Mesenchymal stem cell (in vitro differentiated cells and primary cell): ENCODE measurements around the gene BBX.

ENCODE experiments used
- DNase-seq: peaks from one replicate; pipeline ENCODE4 v3.0.0-alpha.2; 2013
- H2AFZ ChIP-seq: one replicate; pipeline ENCODE4 v1.6.1; 2013; ENCODE audit warnings: low read depth, mild to moderate bottlenecking, control low read depth, inconsistent platforms, low read length, moderate library complexity
- H2AK5ac ChIP-seq: 2 replicates; pipeline ENCODE4 v1.6.1; 2013; ENCODE audit warnings: low read length, moderate library complexity, mild to moderate bottlenecking, inconsistent platforms; ENCODE audit not compliant: severe bottlenecking
- H2BK120ac ChIP-seq: one replicate; pipeline ENCODE4 v1.6.1; 2013; ENCODE audit warnings: low read depth, mild to moderate bottlenecking, inconsistent platforms, low read length, moderate library complexity
- H2BK12ac ChIP-seq, 2 experiments: one replicate each; pipeline ENCODE4 v1.6.1; 2013; ENCODE audit warnings: inconsistent platforms in 2 of 2, low read length in 2 of 2, mild to moderate bottlenecking in 2 of 2, moderate library complexity in 2 of 2, control low read depth in 1 of 2
- H2BK15ac ChIP-seq: one replicate; pipeline ENCODE4 v1.6.1; 2013; ENCODE audit warnings: mild to moderate bottlenecking, low read depth, inconsistent platforms; ENCODE audit not compliant: poor library complexity, severe bottlenecking
- H2BK5ac ChIP-seq: 2 replicates; pipeline ENCODE4 v1.6.1; 2013; ENCODE audit warnings: low read depth, mild to moderate bottlenecking, low read length, control low read depth, inconsistent platforms; ENCODE audit not compliant: poor library complexity, severe bottlenecking
- H3K14ac ChIP-seq, 2 experiments: one replicate each; pipeline ENCODE4 v1.6.1; 2013; ENCODE audit warnings: inconsistent platforms in 2 of 2, low read length in 2 of 2, control low read depth in 1 of 2, mild to moderate bottlenecking in 1 of 2, moderate library complexity in 1 of 2
- H3K18ac ChIP-seq, 2 experiments: one replicate each; pipeline ENCODE4 v1.6.1; 2013; ENCODE audit warnings: inconsistent platforms in 2 of 2, low read length in 2 of 2, control low read depth in 1 of 2, low read depth in 1 of 2, mild to moderate bottlenecking in 1 of 2
- H3K23ac ChIP-seq, 2 experiments: one replicate each; pipeline ENCODE4 v1.6.1; 2013; ENCODE audit warnings: inconsistent platforms in 2 of 2, low read length in 2 of 2, mild to moderate bottlenecking in 2 of 2, moderate library complexity in 2 of 2, control low read depth in 1 of 2
- H3K27ac ChIP-seq: 2 replicates; pipeline ENCODE4 v1.5.1; 2013; ENCODE audit warnings: mild to moderate bottlenecking, moderate library complexity, low read length, control low read depth, inconsistent platforms; ENCODE audit not compliant: poor library complexity, severe bottlenecking
- H3K27me3 ChIP-seq, 2 experiments: 2 replicates each; pipeline versions ENCODE4 v1.6.1 to v1.7.0; 2013; ENCODE audit warnings: low read length in 2 of 2, mild to moderate bottlenecking in 2 of 2, moderate library complexity in 2 of 2, control low read depth in 1 of 2, inconsistent platforms in 1 of 2; ENCODE audit not compliant: control insufficient read depth in 1 of 2, insufficient read depth in 1 of 2
- H3K36me3 ChIP-seq, 2 experiments: 2 replicates each; pipeline versions ENCODE4 v1.6.1 to v1.7.0; 2013; ENCODE audit warnings: low read length in 2 of 2, control low read depth in 1 of 2, inconsistent platforms in 1 of 2, low read depth in 1 of 2, mild to moderate bottlenecking in 1 of 2; ENCODE audit not compliant: insufficient read depth in 2 of 2, control insufficient read depth in 1 of 2
- H3K4ac ChIP-seq, 2 experiments: one replicate each; pipeline ENCODE4 v1.6.1; 2013; ENCODE audit warnings: inconsistent platforms in 2 of 2, low read length in 2 of 2, mild to moderate bottlenecking in 2 of 2, moderate library complexity in 2 of 2, control low read depth in 1 of 2, low read depth in 1 of 2
- H3K4me1 ChIP-seq: 2 replicates; pipeline ENCODE4 v1.6.1; 2013; ENCODE audit warnings: low read depth, low read length, control low read depth; ENCODE audit not compliant: control insufficient read depth, insufficient read depth
- H3K4me2 ChIP-seq: 2 replicates; pipeline ENCODE4 v1.6.1; 2013; ENCODE audit warnings: low read length, mild to moderate bottlenecking, inconsistent platforms; ENCODE audit not compliant: poor library complexity, severe bottlenecking
- H3K4me3 ChIP-seq, 2 experiments: 2 replicates each; pipeline versions ENCODE4 v1.5.1 to v1.7.0; 2013; ENCODE audit warnings: low read length in 2 of 2, mild to moderate bottlenecking in 2 of 2, control low read depth in 1 of 2, low read depth in 1 of 2; ENCODE audit not compliant: insufficient read depth in 1 of 2
- H3K79me1 ChIP-seq: replicated peaks from 2 replicates; pipeline ENCODE4 v1.6.1; 2013; ENCODE audit warnings: mild to moderate bottlenecking, control low read depth, low read length, inconsistent platforms; ENCODE audit not compliant: poor library complexity, severe bottlenecking
- H3K9ac ChIP-seq: 2 replicates; pipeline ENCODE4 v1.7.0; 2013; ENCODE audit warnings: mild to moderate bottlenecking, low read length, moderate library complexity
- H3K9me3 ChIP-seq: 2 replicates; pipeline ENCODE4 v1.7.0; 2013; ENCODE audit warnings: mild to moderate bottlenecking, low read length; ENCODE audit not compliant: control insufficient read depth
- H4K8ac ChIP-seq: one replicate; pipeline ENCODE4 v1.6.1; 2013; ENCODE audit warnings: inconsistent platforms, mild to moderate bottlenecking, low read length, moderate library complexity
- H4K91ac ChIP-seq: one replicate; pipeline ENCODE4 v1.6.1; 2013; ENCODE audit warnings: mild to moderate bottlenecking, low read length, inconsistent platforms
- WGBS: methylation state at CpG from one replicate; pipeline ENCODE4 v1.1.7; 2013; ENCODE audit warnings: mixed read lengths; 5-methylcytosine and 5-hydroxymethylcytosine counted together

Gene BBX

DNA sequence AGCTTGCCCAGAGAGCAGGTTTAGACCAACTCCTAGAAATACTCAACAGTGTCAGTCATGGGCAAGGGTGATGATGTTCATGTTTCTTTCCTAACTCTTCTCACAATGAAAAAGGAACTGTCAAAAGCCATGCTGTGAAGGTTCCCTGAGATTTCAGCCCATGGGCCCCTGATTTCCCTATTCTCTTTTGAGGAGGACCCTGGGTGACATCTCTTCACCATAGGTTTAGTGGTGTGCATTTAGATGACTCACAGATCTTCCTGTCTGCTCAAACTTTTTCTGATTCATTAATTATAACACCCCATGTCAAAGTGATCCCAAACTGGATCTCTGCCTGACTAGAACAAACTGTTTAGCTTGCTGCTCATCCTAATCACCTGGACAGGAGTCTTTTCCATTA lies 108.0 kb downstream of the BBX start:
- Histone ChIP-seq H3K14ac (no peak overlapping the region), H2AK5ac (no peak overlapping the region), H3K36me3 (no peaks in the 10 kb centered on the region), H3K27me3 (no peaks in the 10 kb centered on the region), H3K27ac (no peak overlapping the region), H2BK15ac (no peak overlapping the region), H3K9me3 (no peaks in the 10 kb centered on the region), H2BK5ac (no peak overlapping the region), H3K4me1 (no peaks in the 10 kb centered on the region), H3K4me2 (no peak overlapping the region), H2AFZ (no peak overlapping the region), H3K23ac (no peak overlapping the region), H3K18ac (no peak overlapping the region), H3K79me1 (peaks cover 12% of the 10 kb centered on the region), H3K4ac (no peak overlapping the region), H4K91ac (no peak overlapping the region), H3K9ac (no peak overlapping the region), H2BK12ac (no peak overlapping the region), H2BK120ac (no peak overlapping the region), H4K8ac (no peak overlapping the region), H3K4me3 (no peak overlapping the region)
- no peak for DNase-seq

DNA sequence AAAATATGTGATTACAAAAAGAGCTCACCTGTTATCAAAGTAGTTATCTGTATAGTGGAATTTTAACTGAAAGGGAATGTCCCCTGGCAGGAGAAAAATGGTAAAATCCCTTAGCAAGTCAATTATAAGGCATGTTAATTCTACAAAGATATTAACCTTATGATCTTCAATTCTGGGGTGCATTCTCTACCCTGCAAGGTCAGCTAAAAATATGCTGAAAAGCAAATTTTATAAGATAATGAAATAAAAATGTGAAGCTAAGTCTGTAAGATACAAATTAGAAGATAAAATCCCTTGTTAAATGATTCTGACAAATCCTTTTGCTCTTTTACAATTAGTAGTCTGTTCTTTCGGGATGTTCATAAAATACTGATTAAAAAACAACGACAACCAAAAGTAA lies 109.8 kb downstream of the BBX start:
- H3K23ac ChIP-seq = no peak overlapping the region
- H2AFZ ChIP-seq = no peak overlapping the region
- H4K91ac ChIP-seq = no peak overlapping the region
- peaks cover 17% of the 10 kb centered on the region for H3K79me1 ChIP-seq
- no peaks in the 10 kb centered on the region for H3K9me3 ChIP-seq
- no peaks in the 10 kb centered on the region for H3K36me3 ChIP-seq
- H3K14ac ChIP-seq = no peak overlapping the region
- H2AK5ac ChIP-seq = no peak overlapping the region
- no peak overlapping the region for H3K9ac ChIP-seq
- no peak overlapping the region for H3K4ac ChIP-seq
- WGBS = no CpG with 5 or more reads among the region's 2 CpGs
- H2BK5ac ChIP-seq = no peak overlapping the region
- DNase-seq = no peak
- H4K8ac ChIP-seq = no peak overlapping the region
- H3K4me3 ChIP-seq = no peak overlapping the region
- H3K18ac ChIP-seq = no peak overlapping the region
- H3K27me3 ChIP-seq = no peaks in the 10 kb centered on the region
- H3K4me1 ChIP-seq = peaks cover 2% of the 10 kb centered on the region
- no peak overlapping the region for H3K4me2 ChIP-seq
- no peak overlapping the region for H3K27ac ChIP-seq
- no peak overlapping the region for H2BK12ac ChIP-seq
- H2BK15ac ChIP-seq = no peak overlapping the region
- no peak overlapping the region for H2BK120ac ChIP-seq

DNA sequence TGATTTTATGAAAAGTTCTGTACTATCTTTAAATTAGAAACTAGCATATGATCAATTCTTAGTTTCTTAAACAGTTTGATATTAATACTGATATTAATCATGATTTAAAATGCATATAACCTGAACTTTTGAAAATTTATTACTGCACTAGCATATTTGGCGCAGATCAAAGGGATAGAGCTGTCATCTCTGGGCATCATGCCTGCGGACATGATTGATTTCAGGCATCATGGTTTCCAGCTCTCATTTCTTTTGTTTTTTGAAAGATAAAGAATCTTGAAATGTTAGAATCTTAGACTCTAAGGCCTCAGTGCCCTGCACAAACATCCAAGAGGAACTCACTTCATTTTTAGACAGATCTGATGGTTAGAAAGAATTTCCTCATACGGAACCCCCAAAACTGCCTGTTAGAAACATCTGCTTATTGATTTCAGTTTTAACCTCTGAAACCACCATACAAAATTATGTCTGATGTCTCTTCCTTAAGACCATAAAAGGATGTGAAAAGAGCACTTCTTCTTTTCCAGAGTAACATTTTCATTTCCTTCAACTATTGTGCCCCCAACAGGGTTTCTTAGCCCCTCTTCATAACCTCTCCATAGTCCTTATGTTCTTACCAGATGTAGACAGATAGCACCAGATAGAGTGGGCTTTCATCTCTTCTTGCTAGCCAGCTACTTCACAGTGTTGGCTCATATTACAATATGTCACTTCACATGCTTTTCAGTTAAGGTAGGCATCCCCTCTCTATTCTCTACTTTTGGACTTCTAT lies 110.8 kb downstream of the BBX start:
- WGBS = 100% methylated on average over 2 of the region's 3 CpGs
- Histone ChIP-seq H2BK15ac (no peak overlapping the region), H3K14ac (no peak overlapping the region), H3K9me3 (no peaks in the 10 kb centered on the region), H2BK120ac (no peak overlapping the region), H3K23ac (no peak overlapping the region), H2BK5ac (no peak overlapping the region), H3K4me2 (no peak overlapping the region), H2AK5ac (no peak overlapping the region), H2AFZ (no peak overlapping the region), H3K9ac (no peak overlapping the region), H2BK12ac (no peak overlapping the region), H3K79me1 (peaks cover 20% of the 10 kb centered on the region), H4K8ac (no peak overlapping the region), H4K91ac (no peak overlapping the region), H3K36me3 (no peaks in the 10 kb centered on the region), H3K27me3 (no peaks in the 10 kb centered on the region), H3K4me3 (no peak overlapping the region), H3K27ac (no peak overlapping the region), H3K4me1 (peaks cover 2% of the 10 kb centered on the region), H3K4ac (no peak overlapping the region), H3K18ac (no peak overlapping the region)
- no peak for DNase-seq

DNA sequence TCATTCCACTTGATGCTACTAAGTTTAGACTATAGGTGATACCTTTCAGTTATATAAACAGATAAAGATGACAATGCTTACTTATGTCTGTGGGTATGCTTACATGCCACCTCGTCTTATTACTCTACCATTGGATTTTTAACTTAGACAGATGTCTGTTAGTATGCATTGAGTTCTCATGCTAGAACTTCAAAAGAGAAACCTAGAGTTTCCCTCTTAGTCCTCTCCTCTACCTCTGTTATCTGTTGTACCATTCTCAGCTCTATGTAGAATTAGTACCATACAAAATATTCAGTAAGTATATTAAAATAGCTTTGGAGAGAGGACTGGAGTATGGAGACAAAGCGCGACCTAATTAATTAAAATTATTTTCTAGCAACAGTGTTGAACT lies 111.3 kb downstream of the BBX start:
- Histone ChIP-seq H3K23ac (no peak overlapping the region), H3K4me3 (no peak overlapping the region), H3K27me3 (no peaks in the 10 kb centered on the region), H4K91ac (no peak overlapping the region), H3K14ac (no peak overlapping the region), H3K4me2 (no peak overlapping the region), H2BK15ac (no peak overlapping the region), H2AK5ac (no peak overlapping the region), H2BK5ac (no peak overlapping the region), H3K27ac (no peak overlapping the region), H2BK120ac (no peak overlapping the region), H3K4me1 (peaks cover 2% of the 10 kb centered on the region), H2BK12ac (no peak overlapping the region), H3K9me3 (no peaks in the 10 kb centered on the region), H3K36me3 (no peaks in the 10 kb centered on the region), H3K9ac (no peak overlapping the region), H3K18ac (no peak overlapping the region), H4K8ac (no peak overlapping the region), H3K79me1 (peaks cover 21% of the 10 kb centered on the region), H3K4ac (no peak overlapping the region), H2AFZ (no peak overlapping the region)
- no CpG with 5 or more reads among the region's 3 CpGs for WGBS
- DNase-seq = no peak
